GM23338 (cell line): ENCODE data around the gene MUC5B. TPM values are rescaled to one million over a fixed set of nuclear protein-coding genes. Genes with fewer than 3 reads are reported as not detected.

Experiments used
- ATAC-seq: fragments of 200-7000 bp; cut with Tn5 transposase; 3 replicates; pipeline ENCODE4 v1.9.1; 2020
- DNase-seq: peaks from one replicate; pipeline ENCODE4 v3.0.0-alpha.2; 2015; ENCODE audit warnings: low spot score
- H2AFZ ChIP-seq: fragments of 200-600 bp; sonication (generic); 2 replicates; pipeline ENCODE4 v1.8.0; 2016; ENCODE audit warnings: antibody characterized with exemption, mild to moderate bottlenecking, moderate library complexity
- H3F3A ChIP-seq: fragments of 200-600 bp; sonication (generic); replicated peaks from 2 replicates; pipeline ENCODE4 v1.8.0; 2017; ENCODE audit warnings: antibody characterized with exemption, mixed run types, low read depth
- H3K27ac ChIP-seq: fragments of 200-600 bp; sonication (generic); 2 replicates; pipeline ENCODE4 v1.6.1; 2016; ENCODE audit warnings: low read depth
- H3K27me3 ChIP-seq: fragments of 200-600 bp; sonication (generic); 2 replicates; pipeline ENCODE4 v1.8.0; 2016; ENCODE audit warnings: mild to moderate bottlenecking, mixed run types, moderate library complexity; ENCODE audit not compliant: insufficient read depth
- H3K36me3 ChIP-seq: fragments of 200-600 bp; sonication (generic); 2 replicates; pipeline ENCODE4 v1.8.0; 2016; ENCODE audit warnings: mild to moderate bottlenecking; ENCODE audit not compliant: insufficient read depth
- H3K4me1 ChIP-seq: fragments of 200-600 bp; sonication (generic); 2 replicates; pipeline ENCODE4 v1.8.0; 2016; ENCODE audit warnings: mild to moderate bottlenecking, moderate library complexity; ENCODE audit not compliant: insufficient read depth
- H3K4me2 ChIP-seq: fragments of 200-600 bp; sonication (generic); 2 replicates; pipeline ENCODE4 v1.7.1; 2017; ENCODE audit warnings: mixed run types
- H3K4me3 ChIP-seq: fragments of 200-600 bp; sonication (generic); 2 replicates; pipeline ENCODE4 v1.6.1; 2016; ENCODE audit warnings: mixed run types
- H3K79me2 ChIP-seq: fragments of 200-600 bp; sonication (generic); replicated peaks from 2 replicates; pipeline ENCODE4 v1.8.0; 2017; ENCODE audit warnings: mild to moderate bottlenecking; ENCODE audit not compliant: insufficient read depth
- H3K9me2 ChIP-seq: fragments of 200-600 bp; sonication (generic); 2 replicates; pipeline ENCODE4 v1.8.0; 2017; ENCODE audit not compliant: insufficient read depth
- H4K20me1 ChIP-seq: fragments of 200-600 bp; sonication (generic); replicated peaks from 2 replicates; pipeline ENCODE4 v1.8.0; 2017; ENCODE audit warnings: mild to moderate bottlenecking; ENCODE audit not compliant: insufficient read depth
- H3K27ac Mint-ChIP-seq: 2 replicates; pipeline ENCODE4 v1.8.0; 2020; ENCODE audit warnings: inconsistent platforms, mild to moderate bottlenecking, moderate library complexity, mixed read lengths
- H3K27me3 Mint-ChIP-seq: 3 replicates; pipeline ENCODE4 v1.8.0; 2022; ENCODE audit warnings: low read depth, mild to moderate bottlenecking, moderate library complexity, mixed read lengths, inconsistent platforms; ENCODE audit not compliant: insufficient read depth, poor library complexity
- H3K36me3 Mint-ChIP-seq: 3 replicates; pipeline ENCODE4 v1.8.0; 2021; ENCODE audit warnings: low read depth, mild to moderate bottlenecking, inconsistent platforms, moderate library complexity, mixed read lengths
- H3K4me1 Mint-ChIP-seq: 3 replicates; pipeline ENCODE4 v1.8.0; 2020; ENCODE audit warnings: mild to moderate bottlenecking, inconsistent platforms, mixed read lengths
- H3K4me3 Mint-ChIP-seq: 3 replicates; pipeline ENCODE4 v1.8.0; 2021; ENCODE audit warnings: moderate library complexity, mild to moderate bottlenecking, inconsistent platforms, mixed read lengths
- H3K9me3 Mint-ChIP-seq: 3 replicates; pipeline ENCODE4 v1.8.0; 2020; ENCODE audit warnings: moderate library complexity, mild to moderate bottlenecking, inconsistent platforms, mixed read lengths
- CREB1 ChIP-seq: fragments of 250-450 bp; sonication (Bioruptor Pico); IDR thresholded peaks from 2 replicates; pipeline ENCODE4 v1.5.0; 2020; ENCODE audit warnings: low read depth, mild to moderate bottlenecking, moderate library complexity
- ETS1 ChIP-seq: IDR thresholded peaks from 2 replicates; pipeline ENCODE4 v1.6.1; 2016; ENCODE audit warnings: antibody characterized with exemption
- EZH2 ChIP-seq: fragments of 200-600 bp; sonication (generic); IDR thresholded peaks from one replicate; pipeline ENCODE4 v1.8.0; 2017; ENCODE audit warnings: antibody characterized with exemption, mild to moderate bottlenecking, low read depth; ENCODE audit not compliant: unreplicated experiment
- EZH2phosphoT487 ChIP-seq: fragments of 200-600 bp; sonication (generic); IDR thresholded peaks from one replicate; pipeline ENCODE4 v1.8.1; 2018; ENCODE audit warnings: antibody characterized with exemption; ENCODE audit not compliant: unreplicated experiment
- JUNB ChIP-seq: IDR thresholded peaks from one replicate; pipeline ENCODE4 v1.6.1; 2016; ENCODE audit warnings: antibody characterized with exemption; ENCODE audit not compliant: unreplicated experiment
- NANOG ChIP-seq: IDR thresholded peaks from 2 replicates; pipeline ENCODE4 v1.6.1; 2016; ENCODE audit warnings: antibody characterized with exemption, borderline replicate concordance
- POLR2AphosphoS5 ChIP-seq: IDR thresholded peaks from 2 replicates; pipeline ENCODE4 v1.6.1; 2016; ENCODE audit warnings: antibody characterized with exemption, low read depth
- STAT1 ChIP-seq: IDR thresholded peaks from one replicate; pipeline ENCODE4 v1.6.1; 2016; ENCODE audit warnings: antibody characterized with exemption; ENCODE audit not compliant: unreplicated experiment
- ZNF462 ChIP-seq: fragments of 250-450 bp; sonication (Bioruptor Pico); IDR thresholded peaks from 2 replicates; pipeline ENCODE4 v1.5.0; 2020; ENCODE audit warnings: mild to moderate bottlenecking, moderate library complexity
- polyA plus RNA-seq: library from polyadenylated mRNA; unstranded; fragments of >200 nt; fragmentation: Nextera tagmentation; extraction: Ambion mirVana; gene quantifications from 2 replicates; pipeline ENCODE4 v1.2.1, GENCODE V29; 2016
- total RNA-seq: library from RNA; depleted of rRNA; stranded (reverse); fragments of >200 nt; shearing (Covaris generic); gene quantifications from 2 replicates; pipeline ENCODE4 v1.2.3, GENCODE V29; 2014
- TF ChIP-seq, protein P1 (sequence below), 2 experiments: fragments of 200-600 bp in 1 of 2; sonication (generic) in 1 of 2; conservative IDR thresholded peaks; 2 replicates each; pipeline versions ENCODE4 v1.5.1 to v1.6.1; 2016 to 2017; ENCODE audit warnings: antibody characterized with exemption in 2 of 2, low read depth in 2 of 2, mild to moderate bottlenecking in 2 of 2, moderate library complexity in 1 of 2
- TF ChIP-seq, protein P2 (sequence below): IDR thresholded peaks from one replicate; pipeline ENCODE4 v1.6.1; 2018; ENCODE audit warnings: antibody characterized with exemption; ENCODE audit not compliant: unreplicated experiment

Gene MUC5B
- total and polyA plus RNA-seq, 2 experiments from 2014 or later = 0.18 to 0.90 TPM

- no peak overlapping the region for H3K4me2 ChIP-seq
Observed at GRCh38 chr11:1208144-1208393, 14.8 kb upstream of the MUC5B start.

More at GRCh38 chr11:1208144-1208393, 14.8 kb upstream of the MUC5B start:
- H3K4me3 Mint-ChIP-seq = no peak overlapping the region
- H3K27ac ChIP-seq = no peak overlapping the region
- ATAC-seq (no peak), DNase-seq (no peak)
- no peaks in the 10 kb centered on the region for H4K20me1 ChIP-seq
- no peak overlapping the region for H2AFZ ChIP-seq
- no peaks in the 10 kb centered on the region; the same call in 2 of the 3 replicates for H3K4me1 Mint-ChIP-seq
- H3K79me2 ChIP-seq = no peaks in the 10 kb centered on the region
- H3F3A ChIP-seq = no peaks in the 10 kb centered on the region
- no peaks in the 10 kb centered on the region for H3K9me2 ChIP-seq
- no peak overlapping the region for H3K4me3 ChIP-seq
- TF ChIP-seq ETS1 = no peak
- no peak for TF ChIP-seq NANOG
- TF ChIP-seq JUNB = no peak
- TF ChIP-seq POLR2AphosphoS5 = no peak
- no peak for TF ChIP-seq ZNF462 (CRISPR knock-in tag)
- TF ChIP-seq, protein P1, sequence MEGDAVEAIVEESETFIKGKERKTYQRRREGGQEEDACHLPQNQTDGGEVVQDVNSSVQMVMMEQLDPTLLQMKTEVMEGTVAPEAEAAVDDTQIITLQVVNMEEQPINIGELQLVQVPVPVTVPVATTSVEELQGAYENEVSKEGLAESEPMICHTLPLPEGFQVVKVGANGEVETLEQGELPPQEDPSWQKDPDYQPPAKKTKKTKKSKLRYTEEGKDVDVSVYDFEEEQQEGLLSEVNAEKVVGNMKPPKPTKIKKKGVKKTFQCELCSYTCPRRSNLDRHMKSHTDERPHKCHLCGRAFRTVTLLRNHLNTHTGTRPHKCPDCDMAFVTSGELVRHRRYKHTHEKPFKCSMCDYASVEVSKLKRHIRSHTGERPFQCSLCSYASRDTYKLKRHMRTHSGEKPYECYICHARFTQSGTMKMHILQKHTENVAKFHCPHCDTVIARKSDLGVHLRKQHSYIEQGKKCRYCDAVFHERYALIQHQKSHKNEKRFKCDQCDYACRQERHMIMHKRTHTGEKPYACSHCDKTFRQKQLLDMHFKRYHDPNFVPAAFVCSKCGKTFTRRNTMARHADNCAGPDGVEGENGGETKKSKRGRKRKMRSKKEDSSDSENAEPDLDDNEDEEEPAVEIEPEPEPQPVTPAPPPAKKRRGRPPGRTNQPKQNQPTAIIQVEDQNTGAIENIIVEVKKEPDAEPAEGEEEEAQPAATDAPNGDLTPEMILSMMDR (conservative IDR thresholded peaks at IDR 0.05; ENCODE audit: low read depth in 2 of 2) = no peak
- no peak for TF ChIP-seq EZH2
- no peak for TF ChIP-seq STAT1
- no peak for TF ChIP-seq CREB1 (CRISPR knock-in tag)
- TF ChIP-seq, protein P2, sequence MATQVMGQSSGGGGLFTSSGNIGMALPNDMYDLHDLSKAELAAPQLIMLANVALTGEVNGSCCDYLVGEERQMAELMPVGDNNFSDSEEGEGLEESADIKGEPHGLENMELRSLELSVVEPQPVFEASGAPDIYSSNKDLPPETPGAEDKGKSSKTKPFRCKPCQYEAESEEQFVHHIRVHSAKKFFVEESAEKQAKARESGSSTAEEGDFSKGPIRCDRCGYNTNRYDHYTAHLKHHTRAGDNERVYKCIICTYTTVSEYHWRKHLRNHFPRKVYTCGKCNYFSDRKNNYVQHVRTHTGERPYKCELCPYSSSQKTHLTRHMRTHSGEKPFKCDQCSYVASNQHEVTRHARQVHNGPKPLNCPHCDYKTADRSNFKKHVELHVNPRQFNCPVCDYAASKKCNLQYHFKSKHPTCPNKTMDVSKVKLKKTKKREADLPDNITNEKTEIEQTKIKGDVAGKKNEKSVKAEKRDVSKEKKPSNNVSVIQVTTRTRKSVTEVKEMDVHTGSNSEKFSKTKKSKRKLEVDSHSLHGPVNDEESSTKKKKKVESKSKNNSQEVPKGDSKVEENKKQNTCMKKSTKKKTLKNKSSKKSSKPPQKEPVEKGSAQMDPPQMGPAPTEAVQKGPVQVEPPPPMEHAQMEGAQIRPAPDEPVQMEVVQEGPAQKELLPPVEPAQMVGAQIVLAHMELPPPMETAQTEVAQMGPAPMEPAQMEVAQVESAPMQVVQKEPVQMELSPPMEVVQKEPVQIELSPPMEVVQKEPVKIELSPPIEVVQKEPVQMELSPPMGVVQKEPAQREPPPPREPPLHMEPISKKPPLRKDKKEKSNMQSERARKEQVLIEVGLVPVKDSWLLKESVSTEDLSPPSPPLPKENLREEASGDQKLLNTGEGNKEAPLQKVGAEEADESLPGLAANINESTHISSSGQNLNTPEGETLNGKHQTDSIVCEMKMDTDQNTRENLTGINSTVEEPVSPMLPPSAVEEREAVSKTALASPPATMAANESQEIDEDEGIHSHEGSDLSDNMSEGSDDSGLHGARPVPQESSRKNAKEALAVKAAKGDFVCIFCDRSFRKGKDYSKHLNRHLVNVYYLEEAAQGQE = no peak
- no peak for TF ChIP-seq EZH2phosphoT487
- H3K27ac Mint-ChIP-seq = no peak overlapping the region
- no peaks in the 10 kb centered on the region for H3K4me1 ChIP-seq
- H3K36me3 ChIP-seq = no peaks in the 10 kb centered on the region
- peaks cover 7% of the 10 kb centered on the region; the same call in 1 of the 3 replicates for H3K36me3 Mint-ChIP-seq
- H3K27me3 Mint-ChIP-seq = peaks cover 10% of the 10 kb centered on the region
- no peaks in the 10 kb centered on the region for H3K27me3 ChIP-seq
- peaks cover 34% of the 10 kb centered on the region for H3K9me3 Mint-ChIP-seq
